ENCODE results near the gene SPATA13. TPM values are rescaled to one million over a fixed set of nuclear protein-coding genes. Genes with fewer than 3 reads are reported as not detected.
"Not testable (repeated sequence)": the region's sequence is repeated elsewhere in the genome, so short reads cannot be mapped to it uniquely, and the experiment has no call there.

SPATA13 gene
- total RNA-seq, 2 experiments from 2014 or later = 68.4 to 72.6 TPM

DNA sequence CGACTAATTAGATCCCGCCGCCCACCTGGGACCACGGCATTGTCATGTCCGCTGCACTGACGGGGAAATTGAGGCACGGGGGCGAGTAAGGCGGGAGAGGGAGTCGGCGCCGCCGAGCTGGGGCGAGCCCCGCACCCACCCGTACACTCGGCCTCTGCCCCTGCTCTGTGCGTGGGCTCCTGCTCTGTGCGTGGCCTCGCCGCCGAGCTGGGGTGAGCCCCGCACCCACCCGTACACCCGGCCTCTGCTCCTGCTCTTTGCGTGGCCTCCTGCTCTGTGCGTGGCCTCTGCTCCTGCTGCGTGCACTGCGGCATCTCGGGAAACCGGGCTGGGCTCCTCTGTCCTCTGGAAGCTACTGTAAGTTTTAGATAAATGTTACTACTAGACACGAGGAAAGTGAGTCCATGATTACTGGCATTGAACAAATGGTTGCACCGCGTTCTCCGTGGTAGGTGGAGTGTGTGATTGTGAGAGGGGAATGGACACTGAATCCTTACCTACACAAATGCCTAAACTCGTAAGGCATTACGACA is 148.0 kb downstream of the SPATA13 start:
- Mint-ChIP-seq H3K36me3 (ENCODE audit: low read depth) (peaks cover 22% of the 10 kb centered on the region), H3K4me3 (no peak overlapping the region), H3K27ac (no peak overlapping the region), H3K27me3 (no peaks in the 10 kb centered on the region), H3K9me3 (no peaks in the 10 kb centered on the region), H3K4me1 (no peaks in the 10 kb centered on the region)
- POLR2A ChIA-PET = no interaction called here
- CTCF ChIA-PET = no interaction called here
- no peak for DNase-seq

DNA sequence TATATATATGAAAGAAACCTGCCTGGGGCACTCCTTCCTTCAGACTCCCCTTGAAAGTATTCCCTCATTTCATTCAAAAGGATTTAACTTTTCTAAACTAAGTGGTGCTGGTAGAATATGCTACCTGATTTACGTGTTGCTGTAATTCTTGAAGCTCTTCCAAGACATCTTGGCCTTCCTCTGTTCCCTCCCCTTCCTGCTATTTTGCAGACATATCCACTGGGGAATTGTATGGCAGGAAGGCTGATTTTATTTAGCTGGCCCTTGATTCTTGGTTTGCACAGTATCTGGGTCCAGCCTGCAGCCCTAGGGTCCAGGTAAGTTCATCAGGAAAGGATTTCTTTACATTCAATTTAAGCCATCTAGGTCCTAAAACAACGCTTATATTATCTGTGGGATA is 148.8 kb downstream of the SPATA13 start, which contains the start of gene C1QTNF9:
C1QTNF9 (plus strand) TSS at position 281 of the 400 bp plus-strand sequence. CDS start 6,424 bp downstream, outside the sequence.
- H3K4me1 Mint-ChIP-seq, POLR2A ChIA-PET, H3K27me3 Mint-ChIP-seq, DNase-seq, H3K9me3 Mint-ChIP-seq, H3K4me3 Mint-ChIP-seq, CTCF ChIA-PET, H3K27ac Mint-ChIP-seq: not testable (repeated sequence)
- H3K36me3 Mint-ChIP-seq (ENCODE audit: low read depth) = peaks cover 19% of the 10 kb centered on the region

DNA sequence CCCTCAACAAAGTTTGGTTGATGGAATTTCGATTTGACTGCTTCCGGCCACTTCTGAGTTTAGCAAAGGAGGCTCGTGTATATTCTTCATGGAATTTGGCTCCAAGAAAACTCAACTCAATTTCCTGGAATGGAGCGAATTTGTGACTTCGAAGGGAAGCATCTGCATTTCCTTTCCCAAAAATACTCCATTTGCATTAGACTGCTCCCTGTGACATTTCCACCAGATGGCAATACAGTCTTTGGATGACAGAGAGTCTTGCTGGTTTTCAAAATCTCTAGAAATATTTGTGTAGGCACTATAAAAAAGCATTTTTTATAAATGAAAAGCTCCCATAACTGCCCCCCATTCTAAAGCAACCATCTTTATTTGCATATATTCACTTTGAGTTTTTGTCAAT is 152.9 kb downstream of the SPATA13 start:
- H3K4me3 Mint-ChIP-seq = no peak overlapping the region
- CTCF ChIA-PET = interaction anchor here (0.6 kb wide), 1 partner anchor 406 kb away, joined by 3 read pairs; no protein-coding TSS in a partner anchor
- DNase-seq = no peak
- H3K4me1 Mint-ChIP-seq = no peaks in the 10 kb centered on the region
- H3K27me3 Mint-ChIP-seq = peaks cover 2% of the 10 kb centered on the region
- no peak overlapping the region for H3K27ac Mint-ChIP-seq
- no peaks in the 10 kb centered on the region for H3K36me3 Mint-ChIP-seq (ENCODE audit: low read depth)
- H3K9me3 Mint-ChIP-seq = no peaks in the 10 kb centered on the region
- POLR2A ChIA-PET = no interaction called here

DNA sequence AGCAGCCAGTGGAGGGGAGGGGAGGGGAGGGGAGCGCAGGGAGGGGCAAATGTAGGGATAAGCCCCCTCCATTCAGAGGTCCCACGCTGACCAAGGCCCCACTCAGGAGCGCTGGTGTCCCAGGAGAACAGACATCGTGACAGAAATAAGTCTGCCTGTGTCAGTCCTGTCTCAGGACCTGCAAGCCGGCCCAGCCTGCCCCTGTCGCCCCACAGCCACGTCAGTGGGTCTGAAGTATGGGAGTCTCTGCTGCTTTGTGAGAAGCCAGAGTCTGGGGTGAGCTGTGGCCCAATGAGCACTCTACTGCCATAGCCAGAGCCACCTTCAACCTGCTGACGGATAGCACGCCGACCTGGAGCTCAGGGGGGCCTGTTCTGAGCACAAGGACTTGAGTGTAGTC is 157.3 kb downstream of the SPATA13 start:
- H3K27me3 Mint-ChIP-seq; H3K9me3 Mint-ChIP-seq; H3K36me3 Mint-ChIP-seq (ENCODE audit: low read depth); POLR2A ChIA-PET; H3K4me3 Mint-ChIP-seq; H3K4me1 Mint-ChIP-seq; DNase-seq; H3K27ac Mint-ChIP-seq; CTCF ChIA-PET: not testable (repeated sequence)

DNA sequence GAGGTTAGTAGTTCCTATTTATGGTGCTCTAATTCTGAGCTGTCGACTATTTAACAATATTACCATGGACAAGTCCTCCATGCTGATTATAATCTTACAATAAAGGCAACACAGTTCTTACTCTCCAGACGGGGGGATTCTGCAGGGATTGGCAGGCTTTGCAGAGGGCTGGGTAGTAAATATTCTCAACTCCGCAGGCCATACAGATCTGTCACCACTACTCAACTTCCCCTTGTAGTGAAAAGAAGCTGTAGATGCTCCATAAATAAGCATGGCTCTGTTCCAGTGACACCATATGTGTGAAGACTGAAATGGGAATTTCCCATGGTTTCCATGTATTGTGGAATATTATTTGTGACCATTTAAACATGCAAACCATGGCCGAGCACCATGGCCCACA is 158.4 kb downstream of the SPATA13 start:
- H3K36me3 Mint-ChIP-seq (ENCODE audit: low read depth); DNase-seq; H3K27ac Mint-ChIP-seq; H3K4me1 Mint-ChIP-seq; H3K27me3 Mint-ChIP-seq; POLR2A ChIA-PET; CTCF ChIA-PET; H3K4me3 Mint-ChIP-seq; H3K9me3 Mint-ChIP-seq: not testable (repeated sequence)

DNA sequence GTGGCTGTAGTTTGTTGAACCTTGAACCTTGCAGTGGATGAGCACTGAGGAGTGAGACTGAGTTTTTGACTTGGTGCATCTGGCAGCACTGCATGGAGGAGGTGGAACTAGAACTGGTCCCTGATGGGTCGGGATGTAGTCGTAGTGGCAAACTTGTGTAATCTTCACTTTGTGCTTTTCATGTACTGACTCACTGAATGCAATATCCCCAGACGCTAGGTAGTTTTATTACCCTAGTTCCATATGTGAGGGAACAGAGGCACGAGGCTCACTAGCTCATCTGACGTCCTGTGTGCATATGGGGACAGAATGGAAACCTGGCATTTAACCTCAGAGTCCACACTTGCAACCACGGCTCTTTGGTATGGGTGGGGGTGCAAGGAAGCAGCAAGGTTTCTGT is 159.1 kb downstream of the SPATA13 start:
- H3K4me1 Mint-ChIP-seq; DNase-seq; H3K4me3 Mint-ChIP-seq; CTCF ChIA-PET; H3K27ac Mint-ChIP-seq; H3K9me3 Mint-ChIP-seq; POLR2A ChIA-PET; H3K27me3 Mint-ChIP-seq; H3K36me3 Mint-ChIP-seq (ENCODE audit: low read depth): not testable (repeated sequence)

DNA sequence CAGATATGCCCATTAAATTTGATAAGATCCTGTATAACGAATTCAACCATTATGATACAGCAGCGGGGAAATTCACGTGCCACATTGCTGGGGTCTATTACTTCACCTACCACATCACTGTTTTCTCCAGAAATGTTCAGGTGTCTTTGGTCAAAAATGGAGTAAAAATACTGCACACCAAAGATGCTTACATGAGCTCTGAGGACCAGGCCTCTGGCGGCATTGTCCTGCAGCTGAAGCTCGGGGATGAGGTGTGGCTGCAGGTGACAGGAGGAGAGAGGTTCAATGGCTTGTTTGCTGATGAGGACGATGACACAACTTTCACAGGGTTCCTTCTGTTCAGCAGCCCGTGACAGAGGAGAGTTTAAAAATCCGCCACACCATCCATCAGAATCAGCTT is 160.9 kb downstream of the SPATA13 start:
- H3K36me3 Mint-ChIP-seq (ENCODE audit: low read depth); DNase-seq; H3K4me3 Mint-ChIP-seq; H3K4me1 Mint-ChIP-seq; POLR2A ChIA-PET; H3K27ac Mint-ChIP-seq; H3K9me3 Mint-ChIP-seq: not testable (repeated sequence)
- H3K27me3 Mint-ChIP-seq = peaks cover 16% of the 10 kb centered on the region
- CTCF ChIA-PET = interaction anchor here (0.5 to 1.1 kb wide), 2 partner anchors 432 to 1071 kb away, joined by 3 to 4 read pairs; partner anchors contain the start of gene MIPEP

DNA sequence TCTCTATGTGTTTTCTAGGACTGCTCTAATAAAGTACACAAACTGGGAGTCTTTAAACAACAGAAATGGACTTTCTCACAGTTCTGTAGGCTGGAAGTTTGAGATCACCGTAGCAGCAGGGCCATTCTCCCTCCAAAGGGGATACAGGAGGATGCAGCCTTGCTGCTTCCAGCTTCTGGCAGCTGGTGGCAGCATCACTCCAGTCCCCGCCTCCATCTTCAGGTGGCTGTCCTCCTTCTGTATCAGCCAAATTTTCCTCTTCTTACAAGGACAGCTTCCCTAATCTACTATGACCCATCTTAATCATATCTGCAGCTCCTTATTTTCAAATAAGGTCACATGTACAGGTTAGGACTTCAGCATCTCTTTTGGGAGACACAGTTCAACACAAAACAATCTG is 161.9 kb downstream of the SPATA13 start:
- POLR2A ChIA-PET; H3K27ac Mint-ChIP-seq; H3K4me3 Mint-ChIP-seq; H3K4me1 Mint-ChIP-seq; DNase-seq; H3K36me3 Mint-ChIP-seq (ENCODE audit: low read depth); H3K9me3 Mint-ChIP-seq: not testable (repeated sequence)
- CTCF ChIA-PET = interaction anchor here (1.1 kb wide), 1 partner anchor 433 kb away, joined by 4 read pairs; the partner anchor contains the start of gene MIPEP
- H3K27me3 Mint-ChIP-seq = peaks cover 21% of the 10 kb centered on the region

DNA sequence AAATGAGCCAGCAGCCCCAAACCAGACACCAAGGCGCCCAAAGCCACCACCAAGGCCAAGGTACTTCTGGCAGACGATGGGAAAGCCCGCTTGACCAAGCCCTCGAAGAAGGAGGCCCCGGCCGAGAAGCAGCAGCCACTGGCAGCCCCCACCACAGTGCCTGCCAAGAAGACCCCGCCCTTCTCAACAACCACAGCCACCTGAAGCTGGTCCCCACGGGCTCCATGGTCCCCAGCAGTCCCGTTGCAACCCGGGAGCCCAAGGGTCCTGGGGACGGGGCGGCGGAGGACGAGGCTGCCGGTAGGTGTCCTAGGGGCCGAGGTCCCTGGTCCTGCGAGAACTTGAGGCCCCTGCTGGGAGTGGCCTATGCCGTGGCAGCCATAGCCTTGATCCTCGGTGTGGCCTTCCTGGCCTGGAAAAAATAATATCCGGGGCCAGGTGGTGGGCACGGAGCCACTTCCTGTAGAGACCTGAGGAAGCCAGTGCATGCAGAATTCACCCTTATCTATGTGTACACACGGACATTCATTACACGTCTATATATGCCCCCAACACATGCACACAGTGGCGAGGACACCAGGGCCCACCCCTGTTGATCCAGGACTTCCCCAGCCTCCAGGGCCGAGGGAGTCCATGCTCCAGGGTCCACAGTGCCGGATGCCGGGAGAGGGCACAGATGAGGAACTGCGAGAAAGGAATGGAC is 162.7 kb downstream of the SPATA13 start:
- ChIA-PET CTCF (no interaction called here), POLR2A (no interaction called here)
- H3K4me1 Mint-ChIP-seq = no peaks in the 10 kb centered on the region
- no peak overlapping the region for H3K4me3 Mint-ChIP-seq
- H3K27me3 Mint-ChIP-seq = peaks cover 23% of the 10 kb centered on the region
- H3K9me3 Mint-ChIP-seq = no peaks in the 10 kb centered on the region
- H3K36me3 Mint-ChIP-seq (ENCODE audit: low read depth) = no peaks in the 10 kb centered on the region
- no peak for DNase-seq
- H3K27ac Mint-ChIP-seq = no peak overlapping the region

DNA sequence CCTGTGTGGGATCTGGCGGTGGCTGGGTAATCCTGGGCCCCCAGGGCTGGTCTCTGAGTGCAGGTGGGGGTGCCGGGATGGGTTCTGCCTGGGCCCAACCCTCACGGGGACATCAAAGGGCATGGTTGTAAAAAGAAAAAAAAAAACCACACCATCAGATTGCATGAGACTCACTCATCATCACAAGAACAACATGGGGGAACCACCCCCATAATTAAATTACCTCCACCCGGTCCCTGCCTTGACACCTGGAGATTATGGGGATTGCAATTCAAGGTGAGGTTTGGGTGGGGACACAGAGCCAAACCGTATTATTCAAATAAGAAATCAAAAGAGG is 163.2 kb downstream of the SPATA13 start:
- no peak for DNase-seq
- H3K4me1 Mint-ChIP-seq = no peaks in the 10 kb centered on the region
- no peaks in the 10 kb centered on the region for H3K36me3 Mint-ChIP-seq (ENCODE audit: low read depth)
- CTCF ChIA-PET = no interaction called here
- no peaks in the 10 kb centered on the region for H3K9me3 Mint-ChIP-seq
- peaks cover 27% of the 10 kb centered on the region for H3K27me3 Mint-ChIP-seq
- H3K4me3 Mint-ChIP-seq = no peak overlapping the region
- POLR2A ChIA-PET = no interaction called here
- H3K27ac Mint-ChIP-seq = no peak overlapping the region

DNA sequence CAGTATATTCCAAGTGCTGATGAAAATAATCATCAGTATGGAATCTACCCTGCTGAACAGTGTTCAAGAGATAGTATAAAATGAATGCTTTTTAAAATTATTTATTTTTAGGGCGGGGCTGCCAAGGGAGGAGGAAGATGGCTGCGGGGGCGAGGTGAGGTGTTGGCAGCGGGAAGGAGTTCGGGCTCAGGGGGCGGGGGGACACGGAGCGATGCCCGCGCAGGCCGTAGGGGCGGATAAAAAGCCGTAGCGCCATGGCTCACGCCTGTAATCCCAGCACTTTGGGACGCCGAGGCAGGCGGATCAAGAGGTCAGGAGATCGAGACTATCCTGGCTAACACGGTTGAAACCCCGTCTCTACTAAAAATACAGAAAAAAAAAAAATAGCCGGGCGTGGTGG is 167.1 kb downstream of the SPATA13 start:
- DNase-seq; POLR2A ChIA-PET; H3K4me1 Mint-ChIP-seq; H3K36me3 Mint-ChIP-seq (ENCODE audit: low read depth); H3K9me3 Mint-ChIP-seq; H3K4me3 Mint-ChIP-seq; H3K27ac Mint-ChIP-seq: not testable (repeated sequence)
- peaks cover 44% of the 10 kb centered on the region for H3K27me3 Mint-ChIP-seq
- CTCF ChIA-PET = interaction anchor here (0.6 kb wide), 1 partner anchor 951 kb away, joined by 4 read pairs; no protein-coding TSS in a partner anchor

DNA sequence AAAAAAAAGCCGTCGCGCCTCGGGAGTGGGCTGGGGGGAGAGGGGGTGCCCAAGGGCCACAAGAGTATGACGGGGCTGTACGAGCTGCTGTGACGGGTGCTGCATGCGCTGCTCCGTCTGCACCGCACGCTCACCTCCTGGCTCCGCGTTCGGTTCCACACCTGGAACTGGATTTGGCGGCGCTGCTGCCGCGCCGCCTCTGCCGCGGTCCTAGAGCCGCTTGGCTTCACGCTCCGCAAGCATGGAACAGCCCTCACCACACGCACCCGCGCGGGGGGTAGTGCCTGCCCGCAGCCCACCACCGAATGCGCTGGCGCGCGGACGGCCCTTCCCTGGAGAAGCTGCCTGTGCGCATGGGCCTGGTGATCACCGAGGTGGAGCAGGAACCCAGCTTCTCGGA is 167.6 kb downstream of the SPATA13 start:
- Mint-ChIP-seq H3K4me3 (no peak overlapping the region), H3K9me3 (no peaks in the 10 kb centered on the region), H3K4me1 (no peaks in the 10 kb centered on the region), H3K27ac (no peak overlapping the region), H3K27me3 (peaks cover 46% of the 10 kb centered on the region), H3K36me3 (ENCODE audit: low read depth) (no peaks in the 10 kb centered on the region)
- ChIA-PET CTCF (no interaction called here), POLR2A (no interaction called here)
- no peak for DNase-seq

DNA sequence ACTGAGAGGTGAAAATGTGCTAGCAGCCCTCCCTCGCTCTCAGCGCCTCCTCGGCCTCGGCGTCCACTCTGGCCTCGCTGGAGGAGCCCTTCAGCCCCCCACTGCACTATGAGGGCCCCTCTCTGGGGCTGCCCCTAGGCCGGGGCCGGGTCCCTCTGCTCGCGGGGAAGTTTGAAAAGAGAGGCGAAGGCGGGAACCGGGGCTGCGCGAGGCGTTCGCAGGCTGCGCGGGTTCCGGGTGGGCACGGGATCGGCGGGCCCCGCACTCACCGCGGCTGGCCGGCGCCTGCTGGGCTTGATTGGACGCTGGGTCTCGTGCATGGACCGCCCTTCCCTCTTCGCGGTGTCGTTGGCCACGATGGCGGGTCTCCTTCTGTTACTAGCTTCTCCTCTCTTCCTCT is 178.2 kb downstream of the SPATA13 start:
- no peaks in the 10 kb centered on the region for H3K36me3 Mint-ChIP-seq (ENCODE audit: low read depth)
- no peaks in the 10 kb centered on the region for H3K4me1 Mint-ChIP-seq
- no peaks in the 10 kb centered on the region for H3K9me3 Mint-ChIP-seq
- ChIA-PET CTCF (no interaction called here), POLR2A (no interaction called here)
- no peak for DNase-seq
- no peak overlapping the region for H3K4me3 Mint-ChIP-seq
- peaks cover 5% of the 10 kb centered on the region for H3K27me3 Mint-ChIP-seq
- H3K27ac Mint-ChIP-seq = no peak overlapping the region

DNA sequence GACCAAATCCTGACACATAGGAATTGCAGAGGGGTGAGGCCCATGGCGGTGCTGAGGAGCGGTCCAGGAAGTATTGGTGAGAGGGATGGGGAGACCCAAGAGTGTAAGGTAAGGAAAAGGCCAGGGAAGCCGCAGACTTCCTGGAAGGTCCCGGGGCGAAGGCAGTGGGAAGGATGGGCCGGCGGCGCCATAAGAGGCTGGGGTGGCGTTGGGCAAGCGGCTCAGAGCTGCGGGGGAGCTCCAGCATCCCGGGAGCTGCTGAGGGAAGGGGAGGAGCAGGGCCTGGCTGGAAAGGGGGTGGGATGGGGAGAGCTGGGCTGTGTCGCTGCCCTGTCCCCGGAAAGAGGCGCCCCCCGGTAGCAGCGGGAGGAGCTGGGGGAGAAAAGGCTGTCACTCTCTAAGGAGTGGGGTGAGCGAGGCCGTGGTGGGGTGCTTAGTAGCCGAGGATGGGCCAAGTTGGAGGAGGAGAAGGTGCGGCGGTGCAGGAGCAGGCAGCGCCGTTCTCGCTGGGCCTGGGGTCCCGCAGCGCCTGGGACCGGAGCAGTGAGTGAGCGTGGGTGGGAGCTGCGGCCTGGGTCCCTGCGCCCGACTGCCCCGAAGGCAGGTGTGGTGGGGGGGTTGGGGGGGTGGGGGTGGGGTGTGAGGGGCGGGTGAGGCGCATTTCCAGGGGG is 179.6 kb downstream of the SPATA13 start:
- Mint-ChIP-seq H3K9me3 (no peaks in the 10 kb centered on the region), H3K36me3 (ENCODE audit: low read depth) (no peaks in the 10 kb centered on the region), H3K27me3 (peaks cover 11% of the 10 kb centered on the region), H3K4me1 (no peaks in the 10 kb centered on the region), H3K27ac (no peak overlapping the region), H3K4me3 (no peak overlapping the region)
- CTCF ChIA-PET = no interaction called here
- no peak for DNase-seq
- POLR2A ChIA-PET = no interaction called here
